Measurements from ENCODE around the gene PTPRD. TPM values are rescaled to one million over a fixed set of nuclear protein-coding genes. Genes with fewer than 3 reads are reported as not detected.

The PTPRD gene
- total RNA-seq, 1 experiment from 2014 or later: 32.5 TPM

DNA sequence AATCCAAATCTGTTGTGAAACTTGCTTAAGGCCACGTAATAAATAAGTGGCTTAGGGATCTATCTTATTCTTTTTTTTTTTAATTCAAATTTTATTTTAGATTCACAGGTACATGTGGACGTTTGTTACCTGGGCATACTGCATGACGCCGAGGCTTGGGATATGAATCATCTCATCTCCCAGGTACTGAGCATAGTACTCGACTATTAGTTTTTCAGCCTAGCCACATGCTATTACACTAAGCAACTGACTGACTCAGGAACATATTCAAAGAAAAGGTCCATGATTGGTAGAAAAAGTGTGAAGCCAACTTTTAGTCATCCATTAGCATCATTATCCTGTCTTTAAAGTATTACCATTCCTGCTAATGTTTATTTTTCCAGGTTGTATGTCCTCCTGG lies 1709.7 kb downstream of the PTPRD start:
- H2BK120ac ChIP-seq (ENCODE audit: low read depth, low read length, poor library complexity, severe bottlenecking): no peak overlapping the region
- no peaks in the 10 kb centered on the region for H3K9me3 Mint-ChIP-seq
- H2BK20ac ChIP-seq (ENCODE audit: low read depth, low read length, poor library complexity, severe bottlenecking): no peak overlapping the region
- H3K4me3 Mint-ChIP-seq: no peak overlapping the region
- no peak overlapping the region for H2BK5ac ChIP-seq (ENCODE audit: insufficient read length, low read length)
- H4K5ac ChIP-seq (ENCODE audit: insufficient read length, low read depth, low read length): no peak overlapping the region
- no peaks in the 10 kb centered on the region for H3K36me3 Mint-ChIP-seq (ENCODE audit: insufficient read depth in 1 of 3, low read depth in 3 of 3)
- H3K14ac ChIP-seq (ENCODE audit: insufficient read depth, low read length): no peak overlapping the region
- H3K27me3 Mint-ChIP-seq (ENCODE audit: low read depth): no peaks in the 10 kb centered on the region
- H2BK15ac ChIP-seq (ENCODE audit: low read depth, low read length): no peak overlapping the region
- no peak overlapping the region for H4K8ac ChIP-seq (replicated peaks; ENCODE audit: insufficient read length, low read depth, low read length)
- H3K4me1 ChIP-seq (ENCODE audit: insufficient read depth, low read length): no peaks in the 10 kb centered on the region
- no peak for DNase-seq
- WGBS (ENCODE audit: extremely low coverage, insufficient read length, low lambda C conversion rate): no CpG with 5 or more reads among the region's 5 CpGs
- no peaks in the 10 kb centered on the region for H3K23me2 ChIP-seq (ENCODE audit: insufficient read length, low read depth, low read length, poor library complexity, severe bottlenecking)
- no peaks in the 10 kb centered on the region for H3K4me1 Mint-ChIP-seq
- H3K23ac ChIP-seq (ENCODE audit: insufficient read length, low read depth, low read length): no peak overlapping the region
- no peak overlapping the region for H3K18ac ChIP-seq (ENCODE audit: insufficient read length, low read depth, low read length)
- H3K79me2 ChIP-seq (ENCODE audit: insufficient read depth, low read length): no peaks in the 10 kb centered on the region
- H2AFZ ChIP-seq (ENCODE audit: low read length): no peak overlapping the region
- no peak overlapping the region for H3K9ac ChIP-seq (ENCODE audit: extremely low read depth, insufficient read length, low read length)
- no peak overlapping the region for H3K56ac ChIP-seq (ENCODE audit: insufficient read length, low read depth, low read length)
- TF ChIP-seq, protein P1, sequence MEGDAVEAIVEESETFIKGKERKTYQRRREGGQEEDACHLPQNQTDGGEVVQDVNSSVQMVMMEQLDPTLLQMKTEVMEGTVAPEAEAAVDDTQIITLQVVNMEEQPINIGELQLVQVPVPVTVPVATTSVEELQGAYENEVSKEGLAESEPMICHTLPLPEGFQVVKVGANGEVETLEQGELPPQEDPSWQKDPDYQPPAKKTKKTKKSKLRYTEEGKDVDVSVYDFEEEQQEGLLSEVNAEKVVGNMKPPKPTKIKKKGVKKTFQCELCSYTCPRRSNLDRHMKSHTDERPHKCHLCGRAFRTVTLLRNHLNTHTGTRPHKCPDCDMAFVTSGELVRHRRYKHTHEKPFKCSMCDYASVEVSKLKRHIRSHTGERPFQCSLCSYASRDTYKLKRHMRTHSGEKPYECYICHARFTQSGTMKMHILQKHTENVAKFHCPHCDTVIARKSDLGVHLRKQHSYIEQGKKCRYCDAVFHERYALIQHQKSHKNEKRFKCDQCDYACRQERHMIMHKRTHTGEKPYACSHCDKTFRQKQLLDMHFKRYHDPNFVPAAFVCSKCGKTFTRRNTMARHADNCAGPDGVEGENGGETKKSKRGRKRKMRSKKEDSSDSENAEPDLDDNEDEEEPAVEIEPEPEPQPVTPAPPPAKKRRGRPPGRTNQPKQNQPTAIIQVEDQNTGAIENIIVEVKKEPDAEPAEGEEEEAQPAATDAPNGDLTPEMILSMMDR (conservative IDR thresholded peaks at IDR 0.05): no peak
- no peaks in the 10 kb centered on the region for H3K79me1 ChIP-seq (ENCODE audit: insufficient read depth, low read depth, low read length, poor library complexity, severe bottlenecking)
- H4K91ac ChIP-seq (ENCODE audit: insufficient read length, low read depth, low read length): no peak overlapping the region
- H3K4me2 ChIP-seq (ENCODE audit: insufficient read depth, insufficient read length, low read length): no peak overlapping the region
- H2BK12ac ChIP-seq (ENCODE audit: insufficient read length, low read depth, low read length): no peak overlapping the region
- no peaks in the 10 kb centered on the region for H3K9me3 ChIP-seq (ENCODE audit: control insufficient read depth, low read depth, low read length)
- H3K4ac ChIP-seq (ENCODE audit: low read depth, low read length): no peak overlapping the region
- H3T11ph ChIP-seq (ENCODE audit: low read length): no peak overlapping the region
- no peak overlapping the region for H3K27ac Mint-ChIP-seq
- no peak overlapping the region for H2AK5ac ChIP-seq (ENCODE audit: insufficient read length, low read length)
- H3K27me3 ChIP-seq (ENCODE audit: insufficient read depth, low read length): no peaks in the 10 kb centered on the region
- no peak overlapping the region for H3K27ac ChIP-seq (ENCODE audit: insufficient read length, low read depth, low read length)
- H4K20me1 ChIP-seq (ENCODE audit: control insufficient read depth, insufficient read depth, insufficient read length): no peaks in the 10 kb centered on the region

Data from H9 (cell line).